ES-I3 (cell line): ENCODE measurements around the gene PLCD1.

Source experiments
- H3K36me3 ChIP-seq: 2 replicates; pipeline ENCODE4 v1.6.1; 2013; ENCODE audit warnings: mild to moderate bottlenecking, low read length, control low read depth, moderate library complexity; ENCODE audit not compliant: insufficient read depth
- H3K4me1 ChIP-seq: 2 replicates; pipeline ENCODE4 v1.6.1; 2013; ENCODE audit warnings: mild to moderate bottlenecking, control low read depth, low read length; ENCODE audit not compliant: insufficient read depth
- H3K9ac ChIP-seq: 2 replicates; pipeline ENCODE4 v1.6.1; 2013; ENCODE audit warnings: low read depth, mild to moderate bottlenecking, low read length, moderate library complexity
- H3K9me3 ChIP-seq: 2 replicates; pipeline ENCODE4 v1.6.1; 2013; ENCODE audit warnings: mild to moderate bottlenecking, low read length, moderate library complexity; ENCODE audit not compliant: control insufficient read depth, insufficient read depth

Gene PLCD1

GRCh38 chr3:38016847-38017444 is 12.5 kb downstream of the PLCD1 start:
- Histone ChIP-seq H3K4me1 (no peaks in the 10 kb centered on the region), H3K9ac (no peak overlapping the region), H3K36me3 (no peaks in the 10 kb centered on the region), H3K9me3 (no peaks in the 10 kb centered on the region)

DNA sequence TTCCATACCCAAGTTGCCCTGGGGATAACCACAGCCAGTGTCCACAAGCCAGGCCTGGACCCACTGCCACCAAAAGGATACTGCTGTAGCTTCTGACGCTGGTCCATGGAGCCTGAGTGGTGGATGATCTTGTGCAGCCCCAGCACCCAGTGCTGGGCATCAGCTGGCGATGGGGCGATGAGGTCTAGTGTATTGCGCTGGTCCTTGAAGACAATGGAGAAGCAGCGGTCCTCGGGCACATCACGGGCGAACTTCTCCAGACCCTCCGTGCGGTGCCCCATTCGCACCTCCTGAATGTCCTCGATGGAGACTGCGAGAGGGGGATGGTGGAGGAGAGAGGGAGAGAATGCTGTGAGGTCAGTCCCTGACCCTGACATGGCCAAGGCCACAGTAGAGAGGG is 13.0 kb downstream of the PLCD1 start:
- Histone ChIP-seq H3K9ac (no peak overlapping the region), H3K4me1 (no peaks in the 10 kb centered on the region), H3K36me3 (no peaks in the 10 kb centered on the region), H3K9me3 (no peaks in the 10 kb centered on the region)

- Histone ChIP-seq H3K9ac (no peak overlapping the region), H3K4me1 (no peaks in the 10 kb centered on the region), H3K9me3 (no peaks in the 10 kb centered on the region), H3K36me3 (no peaks in the 10 kb centered on the region)
Measured at GRCh38 chr3:38015984-38016383, 13.5 kb downstream of the PLCD1 start.

DNA sequence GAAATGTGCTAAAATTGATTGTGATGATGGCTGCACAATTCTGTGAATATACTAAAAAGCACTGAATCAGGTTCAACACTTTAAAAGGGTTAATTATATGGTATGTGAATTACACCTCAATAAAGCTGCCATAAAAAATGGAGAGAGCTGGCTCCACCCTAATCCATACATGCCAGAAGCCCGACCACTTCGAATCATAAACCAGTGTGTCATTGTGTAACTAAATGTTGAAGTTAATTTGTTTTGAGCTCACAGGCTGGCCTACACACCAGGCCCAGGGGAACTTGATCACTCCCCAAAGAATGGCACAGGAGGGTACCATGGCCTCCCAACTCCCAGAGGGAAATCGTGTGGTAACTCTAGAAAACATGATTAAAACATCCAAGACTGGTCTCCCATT is 14.0 kb downstream of the PLCD1 start:
- Histone ChIP-seq H3K9me3 (no peaks in the 10 kb centered on the region), H3K9ac (no peak overlapping the region), H3K4me1 (no peaks in the 10 kb centered on the region), H3K36me3 (no peaks in the 10 kb centered on the region)

DNA sequence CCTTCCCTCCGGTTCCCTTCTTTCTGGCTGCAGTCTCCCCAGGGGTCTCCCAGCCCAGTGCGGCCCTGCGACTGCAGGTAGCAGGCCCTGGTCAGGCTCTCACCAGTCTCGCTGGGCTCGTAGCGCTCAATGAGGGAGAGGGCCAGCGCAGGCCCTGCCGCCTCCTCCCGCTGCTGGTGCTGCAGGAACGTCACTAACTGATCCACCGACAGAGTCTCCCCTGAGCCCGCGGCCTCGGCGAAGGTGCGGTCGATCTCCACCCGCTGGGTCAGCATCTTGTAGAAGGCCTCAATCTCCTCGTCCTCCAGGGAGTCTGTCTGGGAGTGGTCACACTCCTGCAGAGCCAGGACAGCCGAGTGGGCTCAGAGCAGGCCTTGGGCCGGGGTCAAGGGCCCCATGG is 18.3 kb downstream of the PLCD1 start:
- H3K9ac ChIP-seq: no peak overlapping the region
- H3K4me1 ChIP-seq: no peaks in the 10 kb centered on the region
- no peaks in the 10 kb centered on the region for H3K36me3 ChIP-seq
- H3K9me3 ChIP-seq: no peaks in the 10 kb centered on the region

DNA sequence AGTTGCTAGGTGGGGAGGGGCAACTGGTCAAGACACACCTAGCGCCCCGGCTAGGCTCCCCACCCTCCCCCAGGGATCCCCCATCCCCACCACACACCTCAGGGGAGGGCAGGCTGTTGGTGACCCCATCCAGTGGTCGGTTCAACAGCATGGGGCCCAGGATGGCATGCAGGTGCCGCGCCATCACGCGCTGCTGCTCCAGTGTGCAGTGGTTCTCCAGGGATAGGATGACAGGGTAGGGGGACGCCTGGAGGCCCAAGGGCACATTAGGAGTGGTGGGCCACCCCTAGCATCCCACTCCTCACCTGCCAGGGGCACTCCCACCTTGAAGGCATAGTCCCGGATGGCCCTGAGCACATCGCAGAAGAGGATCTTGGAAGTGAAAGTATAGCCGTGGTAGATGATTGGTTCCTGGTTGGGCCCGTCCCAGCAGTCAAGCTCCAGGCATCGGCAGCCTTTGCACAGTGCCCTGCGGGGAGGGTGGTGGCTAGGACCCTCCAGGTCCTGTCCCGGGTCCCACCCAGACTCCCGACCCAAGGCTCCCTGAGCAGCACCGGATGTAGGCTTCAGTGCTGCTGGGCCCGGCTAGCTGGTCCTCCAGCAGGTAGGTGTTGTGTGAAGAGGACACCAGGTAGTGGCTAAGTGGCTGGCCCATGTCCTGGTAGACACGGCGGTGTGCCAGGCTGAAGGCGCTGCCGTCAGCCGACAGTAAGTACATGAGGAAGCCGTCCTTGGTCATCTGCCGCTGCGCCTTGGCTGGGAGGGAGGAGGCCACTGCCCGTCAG is 19.4 kb downstream of the PLCD1 start:
- H3K9ac ChIP-seq: no peak overlapping the region
- no peaks in the 10 kb centered on the region for H3K36me3 ChIP-seq
- H3K4me1 ChIP-seq: no peaks in the 10 kb centered on the region
- no peaks in the 10 kb centered on the region for H3K9me3 ChIP-seq

DNA sequence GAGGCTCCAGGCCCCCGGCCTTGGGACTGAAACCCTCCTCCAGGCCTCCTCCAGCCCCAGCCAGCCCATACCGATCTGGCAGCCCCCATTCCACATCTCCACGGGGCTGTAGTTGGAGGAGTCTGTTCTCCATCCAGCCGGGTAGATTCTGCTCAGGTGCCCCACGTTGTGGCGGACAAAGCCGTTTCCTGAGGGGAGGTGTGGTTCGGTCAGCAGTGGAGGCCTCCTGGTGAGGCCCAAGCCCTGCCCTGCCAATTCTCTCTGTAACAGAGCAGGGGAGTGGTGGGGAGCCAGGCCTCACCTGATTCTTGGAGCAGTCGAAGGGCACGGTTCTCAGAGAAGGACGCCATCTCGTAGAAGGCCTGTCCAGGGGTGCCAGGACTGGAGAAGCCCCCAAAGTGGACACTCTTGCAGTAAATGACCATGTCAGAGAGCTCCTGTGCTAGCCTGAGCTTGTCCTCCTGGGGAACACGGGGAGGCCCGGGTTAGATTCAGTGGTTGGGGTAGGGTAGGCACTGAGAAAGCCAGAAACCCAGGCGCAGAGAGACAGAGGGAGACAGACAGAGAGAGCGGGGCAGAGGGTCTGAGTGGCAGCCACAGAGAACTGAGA is 20.4 kb downstream of the PLCD1 start:
- Histone ChIP-seq H3K36me3 (no peaks in the 10 kb centered on the region), H3K4me1 (no peaks in the 10 kb centered on the region), H3K9me3 (no peaks in the 10 kb centered on the region), H3K9ac (no peak overlapping the region)

DNA sequence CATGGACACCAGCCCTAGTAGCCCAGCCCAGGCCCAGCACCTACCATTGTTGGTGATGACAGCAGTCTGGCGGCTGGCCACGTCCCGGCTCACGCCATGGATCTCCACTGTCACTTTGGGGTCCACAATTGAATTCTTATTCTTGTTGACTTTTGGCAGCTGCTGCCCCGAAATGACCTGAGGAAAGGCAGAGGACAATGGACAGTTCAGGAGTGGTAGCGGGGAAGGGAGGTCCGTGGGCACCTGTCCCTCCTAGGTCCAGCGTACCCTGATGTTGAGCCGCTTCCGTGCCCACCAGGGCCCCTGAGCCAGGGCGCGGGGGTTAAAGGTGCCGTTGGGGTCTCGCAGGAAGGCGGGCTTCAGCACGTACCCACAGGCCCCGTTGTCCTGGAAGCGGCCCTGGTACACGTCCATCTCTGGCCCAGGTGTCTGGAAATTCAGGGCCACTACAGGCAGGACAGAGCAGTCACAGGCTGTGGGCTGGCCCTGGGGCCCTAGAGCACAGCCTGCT is 21.2 kb downstream of the PLCD1 start:
- H3K9ac ChIP-seq: no peak overlapping the region
- no peaks in the 10 kb centered on the region for H3K4me1 ChIP-seq
- no peaks in the 10 kb centered on the region for H3K9me3 ChIP-seq
- H3K36me3 ChIP-seq: no peaks in the 10 kb centered on the region

DNA sequence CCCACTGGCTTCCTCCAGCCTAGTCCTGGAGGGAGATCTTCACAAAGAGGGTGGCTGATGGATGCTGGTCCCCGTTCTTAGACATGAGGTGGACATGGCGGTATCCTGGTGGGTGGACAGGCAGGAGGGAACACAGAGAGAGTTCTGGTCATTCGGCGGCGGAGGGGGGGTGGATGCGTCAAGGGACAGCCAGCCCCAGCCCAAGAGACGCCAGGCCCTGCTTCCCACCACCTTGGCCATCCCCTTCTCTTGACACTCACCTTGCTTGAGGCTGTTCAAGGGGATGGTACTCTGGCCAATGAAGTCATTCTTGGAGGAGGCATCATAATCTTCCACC is 21.7 kb downstream of the PLCD1 start:
- H3K9me3 ChIP-seq: no peaks in the 10 kb centered on the region
- no peak overlapping the region for H3K9ac ChIP-seq
- no peaks in the 10 kb centered on the region for H3K36me3 ChIP-seq
- no peaks in the 10 kb centered on the region for H3K4me1 ChIP-seq

DNA sequence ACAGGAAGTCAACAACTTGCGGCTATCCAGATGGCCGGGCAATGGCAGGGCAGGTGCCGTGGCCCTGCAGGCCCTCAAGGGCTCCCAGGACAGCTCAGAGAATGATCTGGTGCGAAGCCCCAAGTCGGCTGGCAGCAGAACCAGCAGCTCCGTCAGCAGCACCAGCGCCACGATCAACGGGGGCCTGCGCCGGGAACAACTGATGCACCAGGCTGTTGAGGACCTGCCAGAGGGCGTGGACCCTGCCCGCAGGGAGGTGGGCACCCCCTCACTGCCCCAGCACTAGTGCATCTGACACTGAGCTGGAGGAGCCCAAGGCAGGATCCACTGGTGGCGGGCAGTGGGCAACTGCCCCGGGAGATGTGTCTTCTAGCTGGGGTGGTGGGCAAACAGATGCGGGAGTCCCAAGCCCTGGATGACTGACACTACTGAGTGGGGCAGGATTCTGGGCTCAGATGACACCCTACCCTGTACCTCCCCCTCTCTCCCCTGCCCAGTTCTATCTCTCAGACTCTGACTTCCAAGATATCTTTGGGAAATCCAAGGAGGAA is 22.9 kb downstream of the PLCD1 start:
- Histone ChIP-seq H3K36me3 (no peaks in the 10 kb centered on the region), H3K9ac (no peak overlapping the region), H3K9me3 (no peaks in the 10 kb centered on the region), H3K4me1 (no peaks in the 10 kb centered on the region)

DNA sequence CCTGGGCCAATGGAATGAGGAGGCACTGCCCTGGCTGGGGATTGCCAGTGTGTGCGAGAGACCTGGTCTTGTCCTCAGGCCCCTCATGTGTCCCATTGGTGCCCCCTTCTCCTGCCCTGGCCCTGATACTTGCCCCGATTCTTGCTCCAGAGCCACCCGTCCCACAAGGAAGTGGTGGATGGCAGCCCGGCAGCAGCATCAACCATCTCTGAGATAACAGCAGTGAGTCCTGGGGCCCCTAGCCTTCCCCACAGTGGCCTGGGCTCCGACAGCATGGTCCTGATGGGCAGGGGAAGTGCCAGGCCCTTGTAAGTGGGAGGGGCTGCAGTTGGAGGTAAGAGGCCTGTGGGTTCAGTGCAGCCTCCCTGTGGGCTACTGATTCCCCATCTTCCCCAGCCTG is 23.4 kb downstream of the PLCD1 start:
- Histone ChIP-seq H3K4me1 (no peaks in the 10 kb centered on the region), H3K9ac (no peak overlapping the region), H3K36me3 (no peaks in the 10 kb centered on the region), H3K9me3 (no peaks in the 10 kb centered on the region)

DNA sequence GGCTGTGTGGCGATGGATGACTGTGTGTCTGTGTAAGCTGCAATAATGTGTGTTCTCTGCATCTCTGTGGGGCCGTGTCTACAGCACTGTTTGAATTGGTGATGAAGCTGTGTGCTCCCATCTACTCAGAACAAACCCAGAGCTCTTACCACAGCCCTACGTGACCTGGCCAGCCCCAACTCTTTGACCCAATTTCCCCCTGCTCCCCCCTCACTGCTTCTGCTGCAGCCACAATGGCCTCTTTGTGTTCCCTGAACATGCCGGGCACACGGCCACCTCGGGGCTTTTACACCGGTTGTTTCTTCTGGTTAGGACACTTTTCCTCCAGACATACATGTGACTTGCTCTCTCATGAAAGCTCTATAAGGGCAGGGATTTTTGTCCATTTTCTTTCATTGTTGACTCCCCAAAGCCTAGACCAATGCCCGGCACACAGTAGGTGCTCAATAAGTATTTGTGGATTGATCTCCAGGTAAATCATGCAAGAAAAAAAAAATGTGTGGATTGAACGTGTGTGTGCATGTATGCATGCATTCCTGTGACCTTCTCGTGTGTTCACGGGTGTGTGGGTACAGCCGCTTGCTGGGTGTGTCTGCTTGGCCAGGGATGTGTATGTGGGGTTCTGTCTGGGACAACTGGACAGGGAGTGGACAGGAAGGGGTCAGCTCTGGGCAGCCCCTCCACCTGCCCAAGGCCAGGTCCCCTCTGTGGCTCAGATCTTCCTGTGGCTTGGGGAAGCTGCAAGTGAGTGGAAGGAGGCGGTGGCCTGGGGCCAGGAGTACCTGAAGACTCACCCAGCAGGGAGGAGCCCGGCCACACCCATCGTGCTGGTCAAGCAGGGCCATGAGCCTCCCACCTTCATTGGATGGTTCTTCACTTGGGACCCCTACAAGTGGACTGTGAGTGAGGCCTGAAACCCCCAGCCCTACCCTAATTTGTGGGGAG is 24.1 kb downstream of the PLCD1 start:
- Histone ChIP-seq H3K9ac (no peak overlapping the region), H3K36me3 (no peaks in the 10 kb centered on the region), H3K4me1 (no peaks in the 10 kb centered on the region), H3K9me3 (no peaks in the 10 kb centered on the region)

DNA sequence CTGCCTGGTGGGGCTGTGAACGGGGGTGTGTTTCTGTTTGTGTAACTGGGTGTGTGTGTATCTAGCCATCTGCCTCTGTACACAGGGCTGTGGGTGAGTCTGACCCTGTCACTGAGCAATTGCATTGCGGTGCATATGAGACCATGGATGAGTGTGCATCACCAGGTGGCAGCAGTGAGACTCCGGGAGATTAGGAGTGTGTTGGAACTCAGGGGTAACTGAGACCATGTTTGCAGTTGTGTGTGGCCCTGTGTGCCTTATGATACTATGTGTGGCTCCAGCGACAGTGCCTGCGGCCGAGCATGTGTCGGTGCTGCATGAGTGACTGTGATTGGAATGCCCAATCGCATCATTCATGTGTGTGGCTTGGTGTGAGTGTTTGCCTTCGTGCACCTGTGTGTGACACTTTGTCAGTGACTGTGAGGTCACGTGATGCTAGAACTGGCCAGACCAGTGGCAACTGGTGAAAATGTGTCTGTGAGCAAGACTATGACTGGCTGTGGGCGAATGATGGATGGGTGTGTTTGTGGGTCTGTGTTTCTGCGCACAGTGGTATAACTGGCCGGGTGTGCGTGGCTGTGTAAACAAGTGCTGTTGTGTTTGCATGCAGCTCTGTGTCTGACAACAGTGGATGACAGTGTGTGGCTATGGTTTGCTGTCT is 24.9 kb downstream of the PLCD1 start:
- H3K4me1 ChIP-seq: no peaks in the 10 kb centered on the region
- no peak overlapping the region for H3K9ac ChIP-seq
- no peaks in the 10 kb centered on the region for H3K36me3 ChIP-seq
- no peaks in the 10 kb centered on the region for H3K9me3 ChIP-seq
